Skeletal muscle tissue (tissue), 4 donors: ENCODE measurements around the gene CTNNA2. TPM values are rescaled to one million over a fixed set of nuclear protein-coding genes. Genes with fewer than 3 reads are reported as not detected.

Experiments
- H3K27ac ChIP-seq: one replicate; pipeline ENCODE4 v1.7.0; 2013; ENCODE audit warnings: mild to moderate bottlenecking, low read depth, low read length, inconsistent platforms
- H3K27me3 ChIP-seq, 3 donors: one replicate each; pipeline ENCODE4 v1.7.0; 2013; ENCODE audit warnings: low read length in 3 of 3; ENCODE audit not compliant: control insufficient read depth in 3 of 3, insufficient read depth in 3 of 3
- H3K36me3 ChIP-seq, 3 donors: one replicate each; pipeline ENCODE4 v1.7.0; 2013; ENCODE audit warnings: low read length in 3 of 3; ENCODE audit not compliant: control insufficient read depth in 3 of 3, insufficient read depth in 3 of 3
- H3K4me1 ChIP-seq, 3 donors: one replicate each; pipeline ENCODE4 v1.7.0; 2013; ENCODE audit warnings: low read length in 3 of 3, mild to moderate bottlenecking in 3 of 3; ENCODE audit not compliant: control insufficient read depth in 3 of 3, insufficient read depth in 3 of 3
- H3K4me3 ChIP-seq, 3 donors: one replicate each; pipeline ENCODE4 v1.7.0; 2013; ENCODE audit warnings: low read length in 3 of 3
- H3K9ac ChIP-seq, 3 donors: one replicate each; pipeline ENCODE4 v1.7.0; 2013; ENCODE audit warnings: low read length in 3 of 3, mild to moderate bottlenecking in 3 of 3, moderate library complexity in 2 of 3, low read depth in 1 of 3
- H3K9me3 ChIP-seq, 3 donors: one replicate each; pipeline ENCODE4 v1.7.0; 2013; ENCODE audit warnings: low read length in 3 of 3; ENCODE audit not compliant: control insufficient read depth in 3 of 3
- total RNA-seq: library from RNA; depleted of rRNA; stranded (reverse); fragments of >200 nt; gene quantifications from one replicate; pipeline ENCODE4 v1.2.3, GENCODE V29; 2014
- donor health status: Osteomylitis.

The CTNNA2 gene
- total RNA-seq, 1 donor from 2014 or later = 1.0 TPM

DNA sequence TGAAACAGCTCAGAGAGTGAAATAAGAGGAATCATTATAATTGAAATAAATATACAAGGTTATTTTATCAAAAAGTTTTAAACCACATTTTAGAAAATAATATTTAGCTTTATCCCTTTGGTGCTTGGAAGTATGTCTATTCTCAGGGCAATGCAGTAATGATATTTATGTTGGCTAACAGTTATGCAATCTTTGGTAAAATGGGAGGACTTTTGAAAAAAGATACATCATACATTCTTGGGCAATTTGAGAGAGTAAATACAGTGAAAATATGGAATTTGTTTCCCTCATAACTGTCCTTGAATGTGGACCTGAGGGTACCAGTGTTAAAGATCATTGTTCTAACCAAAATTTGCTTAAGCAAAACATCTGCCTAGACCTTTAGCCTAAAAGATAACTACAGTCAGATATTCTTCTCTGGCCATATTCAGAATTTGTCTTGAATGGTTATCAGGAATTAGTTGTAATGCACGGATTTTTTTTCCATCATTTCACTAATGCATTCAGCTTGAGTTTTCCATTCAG, 654.5 kb downstream of the CTNNA2 start:
- H3K4me3 ChIP-seq = no peak overlapping the region
- no peak overlapping the region for H3K27ac ChIP-seq
- H3K9ac ChIP-seq = no peak overlapping the region
- H3K4me1 ChIP-seq = no peaks in the 10 kb centered on the region
- H3K9me3 ChIP-seq = no peaks in the 10 kb centered on the region
- no peaks in the 10 kb centered on the region for H3K36me3 ChIP-seq
- H3K27me3 ChIP-seq = no peaks in the 10 kb centered on the region

DNA sequence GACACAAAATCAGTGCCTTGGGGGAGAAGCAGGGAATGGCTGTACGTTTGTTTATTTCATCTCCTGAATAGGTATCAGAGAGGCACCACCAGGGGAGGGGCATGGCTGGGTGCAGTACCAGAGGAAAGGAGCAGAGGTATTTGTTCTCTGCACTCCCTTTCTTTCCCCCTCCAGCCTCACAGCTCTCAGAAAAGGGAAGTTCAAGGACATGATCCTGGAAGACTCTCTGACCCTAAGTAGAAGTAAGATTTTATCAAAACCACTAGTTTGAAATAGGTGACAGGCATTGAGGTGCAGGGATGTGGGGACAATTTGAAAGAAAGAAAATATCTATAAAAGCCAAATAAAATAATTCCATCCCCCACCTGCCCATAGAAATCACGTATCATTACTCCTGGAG, 655.2 kb downstream of the CTNNA2 start:
- no peaks in the 10 kb centered on the region for H3K4me1 ChIP-seq
- no peaks in the 10 kb centered on the region for H3K9me3 ChIP-seq
- H3K9ac ChIP-seq = no peak overlapping the region
- no peaks in the 10 kb centered on the region for H3K27me3 ChIP-seq
- no peaks in the 10 kb centered on the region for H3K36me3 ChIP-seq
- no peak overlapping the region for H3K4me3 ChIP-seq
- no peak overlapping the region for H3K27ac ChIP-seq

DNA sequence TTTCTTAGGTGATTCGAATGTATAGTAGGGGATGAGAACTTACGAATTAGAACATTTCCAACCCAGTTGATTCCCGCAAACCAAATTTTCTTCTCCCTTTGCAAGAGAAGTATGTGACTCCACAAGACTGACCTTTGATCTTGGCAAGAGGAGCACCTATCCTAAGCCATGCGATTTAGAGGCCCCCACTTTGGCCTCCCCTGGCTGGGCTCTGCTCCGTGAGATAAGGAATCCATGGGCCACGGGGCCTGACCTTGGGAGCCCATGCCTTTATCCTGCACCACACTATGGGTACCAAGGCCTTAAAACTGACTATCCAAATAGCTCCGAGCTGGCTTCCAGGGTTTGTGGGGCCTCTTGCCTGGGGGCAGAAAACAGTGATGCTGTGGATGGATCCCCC, 656.0 kb downstream of the CTNNA2 start:
- no peaks in the 10 kb centered on the region for H3K36me3 ChIP-seq

DNA sequence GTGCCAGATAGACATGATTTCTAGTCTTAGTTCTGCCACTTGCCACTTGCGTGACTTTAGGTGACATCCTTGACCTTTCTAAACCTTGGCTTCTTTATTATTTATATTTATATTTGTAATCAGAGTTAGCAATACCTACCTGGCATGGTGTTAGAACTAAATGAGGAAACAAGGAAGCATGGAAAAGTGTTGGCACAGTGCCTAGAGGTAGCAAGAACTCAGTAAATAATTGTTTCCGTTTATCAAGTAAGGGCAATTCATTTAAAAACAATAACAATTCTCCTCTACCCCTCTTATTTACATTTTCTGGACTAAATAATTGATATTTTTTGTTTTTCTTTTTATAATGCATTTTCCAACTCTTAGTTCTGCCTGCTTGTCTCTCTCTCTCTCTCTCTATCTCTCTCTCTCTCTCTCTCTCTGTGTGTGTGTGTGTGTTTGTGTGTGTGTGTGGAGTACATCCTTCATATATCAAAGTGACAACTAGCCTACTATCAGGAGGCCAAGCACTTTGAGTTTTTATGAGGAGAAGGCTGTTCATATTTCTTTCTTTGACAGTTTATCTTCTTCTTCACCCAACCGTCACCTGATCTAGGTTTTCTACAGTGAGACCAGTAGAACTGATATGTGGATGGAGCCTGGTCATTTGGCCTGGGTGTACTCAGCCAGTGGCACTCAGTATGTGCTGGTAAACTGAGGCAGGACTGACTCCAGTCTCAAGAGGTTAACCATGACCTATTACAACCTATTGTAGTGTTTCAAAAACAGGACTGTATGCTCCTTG, 657.2 kb downstream of the CTNNA2 start:
- Histone ChIP-seq H3K27ac (no peak overlapping the region), H3K27me3 (no peaks in the 10 kb centered on the region), H3K9ac (no peak overlapping the region), H3K4me1 (no peaks in the 10 kb centered on the region), H3K4me3 (no peak overlapping the region), H3K36me3 (no peaks in the 10 kb centered on the region), H3K9me3 (no peaks in the 10 kb centered on the region)

More for the DNA sequence above, 656.0 kb downstream of the CTNNA2 start:
- Histone ChIP-seq H3K9me3 (no peaks in the 10 kb centered on the region), H3K4me1 (no peaks in the 10 kb centered on the region), H3K4me3 (no peak overlapping the region), H3K27me3 (no peaks in the 10 kb centered on the region), H3K27ac (no peak overlapping the region), H3K9ac (no peak overlapping the region)

DNA sequence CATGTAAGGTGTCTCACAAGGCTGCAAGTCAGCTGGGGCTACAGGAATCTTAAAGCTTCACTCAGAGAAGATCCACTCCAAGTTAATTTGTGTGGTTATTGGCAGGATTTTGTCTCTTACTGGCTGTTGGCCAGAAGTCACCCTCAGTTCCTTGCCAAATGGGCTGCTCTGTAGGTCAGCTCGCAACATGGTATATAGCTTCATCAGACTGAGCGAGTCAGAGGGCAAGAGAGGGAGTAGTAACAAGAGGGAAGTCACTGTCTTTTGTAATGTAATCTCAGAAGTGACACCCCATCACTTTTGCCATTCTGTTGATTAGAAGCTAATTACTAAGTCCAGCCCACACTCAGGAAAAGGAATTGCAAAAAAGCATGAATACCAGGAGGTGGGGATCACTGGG, 672.2 kb downstream of the CTNNA2 start:
- no peaks in the 10 kb centered on the region for H3K36me3 ChIP-seq
- H3K27me3 ChIP-seq = no peaks in the 10 kb centered on the region
- no peak overlapping the region for H3K27ac ChIP-seq
- H3K9ac ChIP-seq = no peak overlapping the region
- H3K4me3 ChIP-seq = no peak overlapping the region
- no peaks in the 10 kb centered on the region for H3K4me1 ChIP-seq
- peaks cover 0 to 3% (median 3%) of the 10 kb centered on the region in 3 donors for H3K9me3 ChIP-seq

DNA sequence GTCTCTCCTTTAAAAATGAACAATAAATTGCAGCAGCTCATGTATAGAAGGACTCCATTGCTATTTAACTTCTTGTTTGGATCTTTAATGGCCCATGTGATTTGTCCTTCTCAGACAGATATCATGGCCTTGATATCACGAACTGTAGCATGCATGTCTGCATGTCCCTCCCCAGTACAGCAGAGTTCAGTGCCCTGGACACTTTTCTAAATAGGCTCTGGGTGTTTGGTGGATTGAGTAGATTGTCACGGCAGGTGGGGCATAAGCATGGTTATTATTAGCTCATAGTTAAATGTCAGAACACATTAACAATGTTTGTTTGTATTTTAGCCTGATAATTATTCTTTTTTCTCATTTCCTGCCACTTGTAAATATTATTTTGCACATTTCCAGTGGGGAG, 673.4 kb downstream of the CTNNA2 start:
- Histone ChIP-seq H3K36me3 (no peaks in the 10 kb centered on the region), H3K4me1 (no peaks in the 10 kb centered on the region), H3K27me3 (no peaks in the 10 kb centered on the region), H3K9me3 (no peaks in the 10 kb centered on the region), H3K9ac (no peak overlapping the region), H3K27ac (no peak overlapping the region), H3K4me3 (no peak overlapping the region)

DNA sequence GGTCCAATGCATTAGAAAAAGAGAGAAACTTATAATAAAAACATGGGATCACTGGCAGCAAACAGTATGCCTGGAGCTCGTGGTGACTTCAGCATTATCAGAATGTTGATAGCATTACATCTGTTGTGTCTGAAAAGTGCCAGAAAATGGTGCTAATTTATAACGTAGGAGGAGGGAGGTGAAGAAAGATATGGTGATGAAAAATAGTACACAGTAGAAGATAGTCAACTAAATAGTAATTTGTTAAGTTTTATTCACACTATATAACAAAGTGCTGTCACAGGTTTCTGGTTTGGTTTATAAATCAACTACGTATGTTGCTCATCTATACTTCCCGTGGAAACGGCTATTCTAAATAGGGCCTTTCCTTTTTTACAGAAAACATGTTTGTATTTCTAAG, 674.3 kb downstream of the CTNNA2 start:
- Histone ChIP-seq H3K4me1 (no peaks in the 10 kb centered on the region), H3K4me3 (no peak overlapping the region), H3K36me3 (no peaks in the 10 kb centered on the region), H3K27ac (no peak overlapping the region), H3K9ac (no peak overlapping the region), H3K9me3 (no peaks in the 10 kb centered on the region), H3K27me3 (no peaks in the 10 kb centered on the region)

DNA sequence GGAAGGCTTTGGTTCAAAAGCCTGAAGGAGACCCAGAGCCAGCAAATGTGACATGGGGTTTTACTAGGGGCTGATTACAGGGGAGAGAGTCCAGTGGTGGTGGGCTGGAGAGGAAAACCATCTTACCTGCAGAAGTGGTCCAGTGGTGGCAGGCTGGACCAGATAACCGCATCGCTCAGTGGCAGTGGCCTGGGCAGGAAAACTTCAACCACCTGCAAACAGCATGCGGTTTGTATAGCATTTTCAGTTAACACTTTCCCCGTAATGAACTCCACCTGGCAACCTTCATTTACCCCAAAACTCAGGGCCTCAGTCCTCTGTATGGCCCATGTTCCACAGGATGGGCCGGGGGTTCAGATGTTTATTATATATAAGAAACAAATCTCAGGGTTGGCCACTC, 677.3 kb downstream of the CTNNA2 start:
- no peak overlapping the region for H3K4me3 ChIP-seq
- no peaks in the 10 kb centered on the region for H3K9me3 ChIP-seq
- H3K4me1 ChIP-seq = no peaks in the 10 kb centered on the region
- no peaks in the 10 kb centered on the region for H3K36me3 ChIP-seq
- H3K27ac ChIP-seq = no peak overlapping the region
- H3K27me3 ChIP-seq = no peaks in the 10 kb centered on the region
- H3K9ac ChIP-seq = no peak overlapping the region

DNA sequence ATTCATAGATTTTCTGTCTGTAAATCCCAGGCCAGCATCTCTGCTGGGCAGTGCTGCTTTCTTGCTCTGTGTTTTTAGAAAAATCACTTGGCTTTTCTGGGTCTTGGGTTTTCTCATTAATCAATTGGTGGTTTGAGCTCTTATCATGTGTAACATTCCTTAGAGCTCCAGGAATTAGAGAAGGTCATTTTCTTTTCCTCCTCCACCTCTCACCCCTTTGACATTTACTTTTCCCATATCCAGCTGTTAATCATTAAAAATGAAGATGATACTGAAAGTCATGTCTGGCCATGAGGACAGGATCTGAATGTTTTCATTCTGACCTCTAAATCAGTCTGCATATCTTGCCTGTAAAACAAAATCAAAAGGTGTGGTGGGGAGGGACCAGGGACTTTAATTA, 680.7 kb downstream of the CTNNA2 start:
- Histone ChIP-seq H3K9me3 (no peaks in the 10 kb centered on the region), H3K9ac (no peak overlapping the region), H3K36me3 (no peaks in the 10 kb centered on the region), H3K4me3 (no peak overlapping the region), H3K4me1 (no peaks in the 10 kb centered on the region), H3K27me3 (no peaks in the 10 kb centered on the region), H3K27ac (no peak overlapping the region)

DNA sequence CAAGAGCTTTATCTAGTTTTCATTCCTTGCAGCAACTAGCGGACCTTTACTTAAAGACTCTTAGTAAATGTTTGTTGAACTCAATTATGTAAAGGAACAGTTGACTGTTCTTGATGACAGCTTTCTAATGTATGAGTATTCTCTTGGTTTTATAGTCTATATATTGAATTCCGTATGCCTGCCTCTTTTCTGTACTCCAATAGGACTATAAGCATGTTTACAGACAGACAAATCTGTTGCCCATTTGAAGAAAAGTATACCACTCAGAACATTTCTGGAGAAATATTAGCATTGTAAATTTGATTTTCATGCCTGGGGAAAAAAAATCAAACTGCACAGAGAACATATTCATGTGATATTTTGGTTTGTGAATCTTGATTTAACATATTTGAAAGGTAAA, 682.2 kb downstream of the CTNNA2 start:
- no peak overlapping the region for H3K27ac ChIP-seq
- no peaks in the 10 kb centered on the region for H3K4me1 ChIP-seq
- H3K36me3 ChIP-seq = no peaks in the 10 kb centered on the region
- no peaks in the 10 kb centered on the region for H3K9me3 ChIP-seq
- no peaks in the 10 kb centered on the region for H3K27me3 ChIP-seq
- no peak overlapping the region for H3K4me3 ChIP-seq
- no peak overlapping the region for H3K9ac ChIP-seq
